Endothelial cell of umbilical vein (primary cell): ENCODE data around the gene ZBED4.

Source experiments
- EZH2 ChIP-seq: IDR thresholded peaks from 2 replicates; pipeline ENCODE4 v1.6.1; 2012; ENCODE audit warnings: borderline replicate concordance, low read depth, mild to moderate bottlenecking, moderate library complexity, low read length, inconsistent platforms; ENCODE audit not compliant: severe bottlenecking
- GATA2 ChIP-seq: IDR thresholded peaks from 2 replicates; pipeline ENCODE4 v1.7.0; 2011; ENCODE audit warnings: low read depth, mild to moderate bottlenecking, moderate library complexity, mixed read lengths, low read length; ENCODE audit not compliant: insufficient read length, insufficient read depth
- JUN ChIP-seq: IDR thresholded peaks from 2 replicates; pipeline ENCODE4 v1.6.1; 2011; ENCODE audit warnings: borderline replicate concordance, low read depth; ENCODE audit not compliant: insufficient read length, insufficient read depth
- POLR2A ChIP-seq: IDR thresholded peaks from 2 replicates; pipeline ENCODE4 v1.6.1; 2012; ENCODE audit warnings: low read depth, mild to moderate bottlenecking, control low read depth, low read length
- TF ChIP-seq, protein P1 (sequence below), 2 donors: IDR thresholded peaks; 1 replicate in 1 of 2; 2 replicates in 1 of 2; pipeline ENCODE4 v1.5.1; 2011; ENCODE audit warnings: low read length in 2 of 2, mild to moderate bottlenecking in 2 of 2, moderate library complexity in 2 of 2, control low read depth in 1 of 2, inconsistent platforms in 1 of 2, low read depth in 1 of 2; ENCODE audit not compliant: insufficient read depth in 1 of 2; ENCODE audit errors: extremely low read depth in 1 of 2
- TF ChIP-seq, protein P2 (sequence below): IDR thresholded peaks from 2 replicates; pipeline ENCODE4 v1.6.1; 2011; ENCODE audit not compliant: insufficient read depth, insufficient read length

DNA sequence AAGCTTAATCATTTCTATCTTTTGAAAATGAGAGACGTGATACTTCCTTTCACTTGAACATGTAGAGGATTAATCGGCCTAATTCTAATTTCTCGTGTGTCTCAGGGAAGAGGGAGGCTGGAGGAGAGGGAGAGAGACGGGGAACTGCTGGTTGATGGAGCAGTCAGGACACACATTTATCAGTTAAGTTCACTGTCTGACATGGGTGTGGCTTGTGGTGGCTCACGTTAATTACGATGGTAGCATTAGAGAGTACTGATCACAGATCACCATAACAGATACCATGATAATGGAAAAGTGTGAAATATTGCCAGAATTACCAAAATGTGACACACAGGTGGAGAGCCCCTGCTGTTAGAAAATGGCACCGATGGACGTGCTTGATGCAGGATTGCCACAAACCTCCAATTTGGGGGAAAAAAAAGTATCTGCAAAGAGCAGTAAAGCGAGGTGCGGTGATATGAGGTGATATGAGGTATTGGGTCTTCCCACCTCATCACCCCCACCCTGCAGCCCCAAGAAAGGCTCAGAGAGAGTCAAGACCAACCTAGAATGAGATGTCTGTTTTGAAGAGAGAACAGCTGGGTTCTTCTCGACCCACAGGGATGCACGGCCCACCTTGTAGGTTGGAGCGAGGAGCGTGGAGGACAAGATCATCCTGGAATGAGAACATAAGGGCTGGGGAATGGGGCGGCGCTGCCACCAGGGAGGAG is 19.7 kb downstream of the ZBED4 start:
- TF ChIP-seq EZH2: no peak
- TF ChIP-seq, protein P1, sequence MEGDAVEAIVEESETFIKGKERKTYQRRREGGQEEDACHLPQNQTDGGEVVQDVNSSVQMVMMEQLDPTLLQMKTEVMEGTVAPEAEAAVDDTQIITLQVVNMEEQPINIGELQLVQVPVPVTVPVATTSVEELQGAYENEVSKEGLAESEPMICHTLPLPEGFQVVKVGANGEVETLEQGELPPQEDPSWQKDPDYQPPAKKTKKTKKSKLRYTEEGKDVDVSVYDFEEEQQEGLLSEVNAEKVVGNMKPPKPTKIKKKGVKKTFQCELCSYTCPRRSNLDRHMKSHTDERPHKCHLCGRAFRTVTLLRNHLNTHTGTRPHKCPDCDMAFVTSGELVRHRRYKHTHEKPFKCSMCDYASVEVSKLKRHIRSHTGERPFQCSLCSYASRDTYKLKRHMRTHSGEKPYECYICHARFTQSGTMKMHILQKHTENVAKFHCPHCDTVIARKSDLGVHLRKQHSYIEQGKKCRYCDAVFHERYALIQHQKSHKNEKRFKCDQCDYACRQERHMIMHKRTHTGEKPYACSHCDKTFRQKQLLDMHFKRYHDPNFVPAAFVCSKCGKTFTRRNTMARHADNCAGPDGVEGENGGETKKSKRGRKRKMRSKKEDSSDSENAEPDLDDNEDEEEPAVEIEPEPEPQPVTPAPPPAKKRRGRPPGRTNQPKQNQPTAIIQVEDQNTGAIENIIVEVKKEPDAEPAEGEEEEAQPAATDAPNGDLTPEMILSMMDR (IDR thresholded peaks at IDR 0.05; ENCODE audit: extremely low read depth in 1 of 2, insufficient read depth in 1 of 2, low read depth in 1 of 2, low read length in 2 of 2): no peak
- no peak for TF ChIP-seq POLR2A
- no peak for TF ChIP-seq JUN
- TF ChIP-seq, protein P2, sequence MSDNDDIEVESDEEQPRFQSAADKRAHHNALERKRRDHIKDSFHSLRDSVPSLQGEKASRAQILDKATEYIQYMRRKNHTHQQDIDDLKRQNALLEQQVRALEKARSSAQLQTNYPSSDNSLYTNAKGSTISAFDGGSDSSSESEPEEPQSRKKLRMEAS: no peak
- no peak for TF ChIP-seq GATA2
